HepG2 (cell line): Measurements from ENCODE around the gene FXYD4.
"Not testable (repeated sequence)": the region's sequence is repeated elsewhere in the genome, so short reads cannot be mapped to it uniquely, and the experiment has no call there.

ENCODE experiments used
- ATF3 ChIP-seq: sonication (generic); formaldehyde crosslinking; IDR thresholded peaks from 2 replicates; pipeline ENCODE4 v1.4.0; 2020; ENCODE audit warnings: missing genetic modification reagents
- CTCF ChIP-seq: sonication (generic); formaldehyde crosslinking; IDR thresholded peaks from 2 replicates; pipeline ENCODE4 v1.5.0; 2020; ENCODE audit warnings: mild to moderate bottlenecking, missing genetic modification reagents, moderate library complexity
- KDM1A ChIP-seq: IDR thresholded peaks from 2 replicates; pipeline ENCODE4 v1.6.1; 2016; ENCODE audit warnings: missing compliant biosample characterization
- POLR2AphosphoS2 ChIP-seq: IDR thresholded peaks from 2 replicates; pipeline ENCODE4 v1.6.1; 2011; ENCODE audit warnings: low read depth, low read length, improper control_type of control experiment
- SKIL ChIP-seq: sonication (generic); formaldehyde crosslinking; IDR thresholded peaks from 2 replicates; pipeline ENCODE4 v1.8.0; 2022; ENCODE audit warnings: missing genetic modification reagents, mild to moderate bottlenecking, moderate library complexity, borderline replicate concordance
- TBL1XR1 ChIP-seq: fragments of 150-350 bp; IDR thresholded peaks from 2 replicates; pipeline ENCODE4 v1.6.1; 2014; ENCODE audit warnings: borderline replicate concordance, low read length; ENCODE audit not compliant: partially characterized antibody
- ZBTB46 ChIP-seq: sonication (generic); formaldehyde crosslinking; IDR thresholded peaks from 2 replicates; pipeline ENCODE4 v1.4.0; 2020; ENCODE audit warnings: mild to moderate bottlenecking, missing genetic modification reagents, borderline replicate concordance
- ZNF276 ChIP-seq: sonication (generic); formaldehyde crosslinking; IDR thresholded peaks from 2 replicates; pipeline ENCODE4 v1.4.0; 2020; ENCODE audit warnings: mild to moderate bottlenecking, low read depth, missing genetic modification reagents

- TF ChIP-seq ZBTB46 (CRISPR knock-in tag); SKIL; ATF3; KDM1A (CRISPR knock-in tag); ZNF276 (CRISPR knock-in tag); CTCF (CRISPR knock-in tag); POLR2AphosphoS2; TBL1XR1: not testable (repeated sequence)
These were observed 42.6 kb upstream of the FXYD4 start for GRCh38 chr10:43328810-43329209.
